B cell (primary cell): ENCODE data around the gene NHEJ1. TPM values are rescaled to one million over a fixed set of nuclear protein-coding genes. Genes with fewer than 3 reads are reported as not detected.

Source experiments
- ATAC-seq: fragments of 200-7000 bp; cut with Tn5 transposase; one replicate; pipeline ENCODE4 v1.10.0; 2021; ENCODE audit warnings: low read depth, mild to moderate bottlenecking, moderate number of reproducible peaks, moderate library complexity
- CTCF ChIA-PET: fragments of 350-600 bp; sonication (Branson Sonifier 250); formaldehyde crosslinking; loops from one replicate; lab custom pipeline; 2021; ENCODE audit warnings: antibody characterized with exemption, inconsistent platforms; lab: Charles Lee
- POLR2A ChIA-PET: fragments of 350-600 bp; sonication (Branson Sonifier 250); formaldehyde crosslinking; loops from one replicate; lab custom pipeline; 2021; ENCODE audit warnings: antibody characterized with exemption; lab: Charles Lee
- DNase-seq: peaks from one replicate; pipeline ENCODE4 v3.0.0; 2013
- H2AFZ ChIP-seq: 2 replicates; pipeline ENCODE4 v1.6.1; 2012; ENCODE audit warnings: mild to moderate bottlenecking, low read depth, low read length; ENCODE audit not compliant: insufficient read depth, poor library complexity, severe bottlenecking
- H3K27ac ChIP-seq, 2 donors: 1 replicate in 1 of 2; 2 replicates in 1 of 2; pipeline ENCODE4 v1.5.1; 2012 to 2013; ENCODE audit warnings: low read length in 2 of 2, mild to moderate bottlenecking in 2 of 2, moderate library complexity in 1 of 2
- H3K27me3 ChIP-seq, 4 experiments: fragments of 200-600 bp in 1 of 4; sonication (generic) in 1 of 4; replicated peaks in 1 of 4; 1 replicate in 2 of 4; 2 replicates in 2 of 4; pipeline versions ENCODE4 v1.6.1 to v1.7.0; 2013 to 2016; ENCODE audit warnings: low read length in 3 of 4, mild to moderate bottlenecking in 2 of 4, mixed read lengths in 1 of 4, moderate library complexity in 1 of 4; ENCODE audit not compliant: insufficient read depth in 4 of 4, control insufficient read depth in 3 of 4; ENCODE audit errors: control extremely low read depth in 1 of 4
- H3K36me3 ChIP-seq, 2 experiments: replicated peaks in 1 of 2; 1 replicate in 1 of 2; 2 replicates in 1 of 2; pipeline versions ENCODE4 v1.6.1 to v1.7.1; 2013; ENCODE audit warnings: low read length in 1 of 2; ENCODE audit not compliant: insufficient read depth in 2 of 2, control insufficient read depth in 1 of 2; ENCODE audit errors: control extremely low read depth in 1 of 2, extremely low read depth in 1 of 2
- H3K4me1 ChIP-seq, 2 donors: fragments of 200-600 bp in 1 of 2; sonication (generic) in 1 of 2; 1 replicate in 1 of 2; 2 replicates in 1 of 2; pipeline versions ENCODE4 v1.5.1 to v1.6.1; 2013 to 2017; ENCODE audit warnings: low read length in 2 of 2; ENCODE audit not compliant: control insufficient read depth in 2 of 2, insufficient read depth in 2 of 2
- H3K4me2 ChIP-seq: replicated peaks from 2 replicates; pipeline ENCODE3; 2012; ENCODE audit warnings: mild to moderate bottlenecking, low read depth, low read length; ENCODE audit not compliant: poor library complexity, severe bottlenecking
- H3K4me3 ChIP-seq, 5 experiments: fragments of 200-600 bp in 1 of 5; sonication (generic) in 1 of 5; 1 replicate in 3 of 5; 2 replicates in 2 of 5; pipeline versions ENCODE4 v1.5.1 to v1.7.0; 2011 to 2016; ENCODE audit warnings: low read length in 4 of 5, mild to moderate bottlenecking in 4 of 5, low read depth in 2 of 5, control low read depth in 1 of 5, moderate library complexity in 1 of 5; ENCODE audit not compliant: insufficient read depth in 1 of 5; ENCODE audit errors: control extremely low read depth in 1 of 5, extremely low read depth in 1 of 5
- H3K79me2 ChIP-seq: fragments of 200-600 bp; sonication (generic); one replicate; pipeline ENCODE4 v1.6.0; 2016; ENCODE audit warnings: low read length; ENCODE audit not compliant: control insufficient read depth, insufficient read depth
- H3K9ac ChIP-seq: fragments of 200-600 bp; sonication (generic); 2 replicates; pipeline ENCODE4 v1.6.1; 2017; ENCODE audit warnings: mild to moderate bottlenecking, low read length, moderate library complexity
- H3K9me3 ChIP-seq, 3 donors: one replicate each; pipeline versions ENCODE4 v1.6.1 to v1.7.1; 2013; ENCODE audit warnings: low read length in 2 of 3; ENCODE audit not compliant: control insufficient read depth in 2 of 3, insufficient read depth in 1 of 3; ENCODE audit errors: control extremely low read depth in 1 of 3
- H4K20me1 ChIP-seq: 2 replicates; pipeline ENCODE4 v1.6.0; 2012; ENCODE audit warnings: mild to moderate bottlenecking, low read length; ENCODE audit not compliant: insufficient read depth, control insufficient read depth, poor library complexity, severe bottlenecking
- H3K27ac Mint-ChIP-seq: one replicate; pipeline ENCODE4 v1.8.0; 2021; ENCODE audit warnings: mixed read lengths
- H3K27me3 Mint-ChIP-seq: one replicate; pipeline ENCODE4 v1.8.0; 2021; ENCODE audit warnings: mixed read lengths
- H3K4me1 Mint-ChIP-seq: one replicate; pipeline ENCODE4 v1.8.0; 2021; ENCODE audit warnings: mixed read lengths
- H3K4me3 Mint-ChIP-seq: one replicate; pipeline ENCODE4 v1.8.0; 2021; ENCODE audit warnings: mixed read lengths
- H3K9me3 Mint-ChIP-seq: one replicate; pipeline ENCODE4 v1.8.0; 2022; ENCODE audit warnings: mixed read lengths; ENCODE audit not compliant: insufficient read depth
- EZH2 ChIP-seq: IDR thresholded peaks from 2 replicates; pipeline ENCODE4 v1.6.1; 2012; ENCODE audit warnings: borderline replicate concordance, low read depth, mild to moderate bottlenecking, moderate library complexity, low read length; ENCODE audit not compliant: insufficient read depth, poor library complexity, severe bottlenecking
- WGBS: methylation state at CpG from one replicate; pipeline ENCODE4 v1.1.5; 2013; ENCODE audit warnings: missing lambda C conversion rate; ENCODE audit not compliant: insufficient coverage; 5-methylcytosine and 5-hydroxymethylcytosine counted together
- intact Hi-C: fragments of 100-400 bp; cut with micrococcal nuclease; formaldehyde crosslinking; loops from one replicate; pipeline ENCODE4 v1.10.0; 2022
- polyA plus RNA-seq: library from polyadenylated mRNA; depleted of rRNA; stranded (reverse); fragments of >200 nt; gene quantifications from 2 replicates; pipeline ENCODE4 v1.2.3, GENCODE V29; 2012
- total RNA-seq, 2 donors: library from RNA; stranded (reverse); fragments of 120-200 nt in 1 of 2; gene quantifications; 1 replicate in 1 of 2; 2 replicates in 1 of 2; pipeline versions ENCODE4 v1.2.3 to v1.2.4, GENCODE V29; 2013 to 2022
- TF ChIP-seq, protein P1 (sequence below): fragments of 200-600 bp; IDR thresholded peaks from one replicate; pipeline ENCODE4 v1.8.0; 2022; ENCODE audit warnings: antibody characterized with exemption, mild to moderate bottlenecking

Gene NHEJ1
- total and polyA plus RNA-seq, 2 donors (not counting 1 experiment from before 2014, with no cell fraction given): 14.9 to 25.0 TPM

GRCh38 chr2:219111375-219112061 lies 49.1 kb downstream of the NHEJ1 start:
- H3K4me1 Mint-ChIP-seq: peaks cover 3% of the 10 kb centered on the region
- no peaks in the 10 kb centered on the region for H3K9me3 Mint-ChIP-seq
- no peak for TF ChIP-seq EZH2
- TF ChIP-seq, protein P1, sequence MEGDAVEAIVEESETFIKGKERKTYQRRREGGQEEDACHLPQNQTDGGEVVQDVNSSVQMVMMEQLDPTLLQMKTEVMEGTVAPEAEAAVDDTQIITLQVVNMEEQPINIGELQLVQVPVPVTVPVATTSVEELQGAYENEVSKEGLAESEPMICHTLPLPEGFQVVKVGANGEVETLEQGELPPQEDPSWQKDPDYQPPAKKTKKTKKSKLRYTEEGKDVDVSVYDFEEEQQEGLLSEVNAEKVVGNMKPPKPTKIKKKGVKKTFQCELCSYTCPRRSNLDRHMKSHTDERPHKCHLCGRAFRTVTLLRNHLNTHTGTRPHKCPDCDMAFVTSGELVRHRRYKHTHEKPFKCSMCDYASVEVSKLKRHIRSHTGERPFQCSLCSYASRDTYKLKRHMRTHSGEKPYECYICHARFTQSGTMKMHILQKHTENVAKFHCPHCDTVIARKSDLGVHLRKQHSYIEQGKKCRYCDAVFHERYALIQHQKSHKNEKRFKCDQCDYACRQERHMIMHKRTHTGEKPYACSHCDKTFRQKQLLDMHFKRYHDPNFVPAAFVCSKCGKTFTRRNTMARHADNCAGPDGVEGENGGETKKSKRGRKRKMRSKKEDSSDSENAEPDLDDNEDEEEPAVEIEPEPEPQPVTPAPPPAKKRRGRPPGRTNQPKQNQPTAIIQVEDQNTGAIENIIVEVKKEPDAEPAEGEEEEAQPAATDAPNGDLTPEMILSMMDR: no peak
- Histone ChIP-seq H2AFZ (no peak overlapping the region), H3K9me3 (no peaks in the 10 kb centered on the region), H3K36me3 (peaks cover under 1 to 2% of the 10 kb centered on the region in 2 experiments), H4K20me1 (peaks cover 22% of the 10 kb centered on the region), H3K79me2 (peaks cover 9% of the 10 kb centered on the region), H3K27ac (no peak overlapping the region), H3K4me1 (no peaks in the 10 kb centered on the region), H3K4me2 (no peak overlapping the region), H3K9ac (no peak overlapping the region), H3K27me3 (no peaks in the 10 kb centered on the region), H3K4me3 (no peak overlapping the region)
- WGBS: 100% methylated on average over 1 of the region's 5 CpGs
- H3K4me3 Mint-ChIP-seq: no peak overlapping the region
- no peak overlapping the region for H3K27ac Mint-ChIP-seq
- no peaks in the 10 kb centered on the region for H3K27me3 Mint-ChIP-seq
- ATAC-seq: no peak
- intact Hi-C loops: no loop called here
- POLR2A ChIA-PET: no interaction called here
- CTCF ChIA-PET: interaction anchor here (0.6 to 1.4 kb wide), 3 partner anchors 8 to 264 kb away, joined by 4 to 6 read pairs (median 5); no protein-coding TSS in a partner anchor
- DNase-seq: no peak

DNA sequence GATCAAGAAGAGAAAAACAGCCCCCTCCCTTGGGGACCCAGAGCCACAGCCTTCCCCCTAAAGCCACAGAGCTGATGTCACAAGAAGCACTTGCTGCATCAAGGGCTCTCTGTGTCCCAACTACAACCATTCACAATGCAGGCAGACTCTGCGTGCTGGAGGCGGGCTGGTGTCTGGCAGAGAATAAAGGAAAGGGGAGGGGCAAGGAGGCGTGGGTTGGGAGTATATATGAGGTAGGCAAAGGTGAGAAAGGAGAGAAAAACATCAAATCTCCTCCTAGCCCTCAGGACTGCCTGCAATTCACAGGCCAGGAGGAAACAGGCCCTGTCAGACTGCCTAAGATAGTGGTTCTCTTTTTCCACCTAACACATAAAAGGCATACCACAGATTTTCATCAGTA lies 51.1 kb downstream of the NHEJ1 start:
- H3K27me3 Mint-ChIP-seq: no peaks in the 10 kb centered on the region
- peaks cover 0 to 2% of the 10 kb centered on the region in 2 experiments for H3K36me3 ChIP-seq
- H2AFZ ChIP-seq: no peak overlapping the region
- H3K79me2 ChIP-seq: peaks cover 9% of the 10 kb centered on the region
- POLR2A ChIA-PET: no interaction called here
- H3K9me3 Mint-ChIP-seq: no peaks in the 10 kb centered on the region
- no CpG with 5 or more reads among the region's 3 CpGs for WGBS
- H3K4me1 Mint-ChIP-seq: peaks cover 3% of the 10 kb centered on the region
- no peaks in the 10 kb centered on the region for H3K9me3 ChIP-seq
- peaks cover 11% of the 10 kb centered on the region for H4K20me1 ChIP-seq
- DNase-seq (no peak), ATAC-seq (no peak)
- intact Hi-C loops: no loop called here
- H3K27me3 ChIP-seq: no peaks in the 10 kb centered on the region
- H3K9ac ChIP-seq: no peak overlapping the region
- CTCF ChIA-PET: interaction anchor here (1.2 kb wide), 1 partner anchor 10 kb away, joined by 4 read pairs; no protein-coding TSS in a partner anchor
- H3K4me3 ChIP-seq: no peak overlapping the region
- no peak for TF ChIP-seq EZH2
- TF ChIP-seq, protein P1: no peak
- H3K4me2 ChIP-seq: no peak overlapping the region
- no peak overlapping the region for H3K27ac Mint-ChIP-seq
- H3K27ac ChIP-seq: no peak overlapping the region
- no peak overlapping the region for H3K4me3 Mint-ChIP-seq
- H3K4me1 ChIP-seq: no peaks in the 10 kb centered on the region
